Heart right ventricle (tissue), 16 donors: ENCODE results near the gene CALHM3. TPM values are rescaled to one million over a fixed set of nuclear protein-coding genes. Genes with fewer than 3 reads are reported as not detected.

Experiments
- ATAC-seq, 8 donors: fragments of 200-7000 bp; cut with Tn5 transposase; one replicate each; pipeline ENCODE4 v1.9.1; 2020; ENCODE audit warnings: mild to moderate bottlenecking in 8 of 8, moderate library complexity in 8 of 8, moderate number of reproducible peaks in 1 of 8
- DNase-seq, 2 donors: peaks; one replicate each; pipeline ENCODE4 v3.0.0-alpha.2; 2020
- H3K27ac ChIP-seq, 10 donors: fragments of 200-600 bp; sonication (generic) in 2 of 10; one replicate each; pipeline versions ENCODE4 v1.5.0 to v1.8.0; 2020 to 2022; ENCODE audit warnings: mild to moderate bottlenecking in 3 of 10
- H3K27me3 ChIP-seq, 7 donors: fragments of 200-600 bp; one replicate each; pipeline ENCODE4 v1.8.0; 2021 to 2022; ENCODE audit warnings: mild to moderate bottlenecking in 2 of 7
- H3K36me3 ChIP-seq, 9 donors: fragments of 200-600 bp; sonication (generic) in 1 of 9; one replicate each; pipeline versions ENCODE4 v1.5.0 to v1.8.0; 2020 to 2022; ENCODE audit warnings: mild to moderate bottlenecking in 2 of 9
- H3K4me1 ChIP-seq, 9 donors: fragments of 200-600 bp; sonication (generic) in 1 of 9; one replicate each; pipeline versions ENCODE4 v1.5.0 to v1.8.0; 2020 to 2022; ENCODE audit warnings: mild to moderate bottlenecking in 4 of 9
- H3K4me3 ChIP-seq, 10 donors: fragments of 200-600 bp; sonication (generic) in 2 of 10; one replicate each; pipeline versions ENCODE4 v1.5.0 to v1.8.0; 2020 to 2022; ENCODE audit warnings: mild to moderate bottlenecking in 7 of 10, moderate library complexity in 2 of 10
- H3K9me3 ChIP-seq, 11 donors: fragments of 200-600 bp in 10 of 11; sonication (generic) in 2 of 11; one replicate each; pipeline versions ENCODE4 v1.5.0 to v1.8.0; 2013 to 2022; ENCODE audit warnings: mild to moderate bottlenecking in 2 of 11, control low read depth in 1 of 11, moderate library complexity in 1 of 11
- CTCF ChIP-seq, 9 donors: fragments of 200-600 bp; sonication (generic) in 2 of 9; IDR thresholded peaks; one replicate each; pipeline versions ENCODE4 v1.5.0 to v1.8.0; 2021 to 2022; ENCODE audit warnings: antibody characterized with exemption in 9 of 9, mild to moderate bottlenecking in 5 of 9, moderate library complexity in 1 of 9
- WGBS, 2 donors: extraction: QIAGEN DNeasy Blood & Tissue Kit; methylation state at CpG; one replicate each; pipeline ENCODE4 v1.1.7; 2013; ENCODE audit warnings: inconsistent platforms in 1 of 2; 5-methylcytosine and 5-hydroxymethylcytosine counted together
- intact Hi-C, 10 donors: fragments of 100-400 bp; cut with DNase I; formaldehyde crosslinking; loops; one replicate each; pipeline versions ENCODE4 v1.11.1 to v1.14.2; 2022
- polyA plus RNA-seq, 2 donors: library from polyadenylated mRNA; stranded (reverse); fragments of 200-250 nt; gene quantifications; one replicate each; pipeline ENCODE4 v1.2.3, GENCODE V29; 2013
- total RNA-seq, 10 donors: library from RNA; stranded (reverse); fragmentation: NEBNext Ultra II Directional in 3 of 10; extraction: Animal tissue kit (Norgen Biotek cat#: 25700) in 3 of 10; gene quantifications; one replicate each; pipeline versions ENCODE4 v1.2.1 to v1.2.4, GENCODE V29; 2021 to 2023
- donor health status: Arrhythmogenic right ventricular cardiomyopathy.
- donor health status: ischemic (EF 13 %, LVEDD 7.1; RV severe dilation, severe dysfunction).
- donor health status: healthy with polysubstance abuse.
- donor health status: DM: no; HTN: yes; CAD: no.
- donor health status: DM: no; HTN: no; CAD: no.
- donor health status: ischemic (EF 25% LVEDD 6.9; RV normal size, moderate dysfunction).
- donor health status: ischemic (EF 25% LVEDD 5.7; RV mildly dilated, moderate dysfunction).
- donor health status: healthy.
- donor health status: DM: yes; HTN: yes; CAD: no.
- donor health status: Ischemic cardiomyopathy.
- donor health status: ischemic (EF 35%, LVEDD 5.7; RV mildly dilated, moderate dysfunction).
- donor health status: nonischemic (EF 11% LVEDD 7.7; RV severe dilation, severe dysfunction).
- donor health status: DM: yes; HTN: yes; CAD: no.
- donor health status: PGD.
- donor health status: ischemic (EF 29% LVEDD 5.4; RV normal size, mild dysfunction).
- donor health status: nonischemic (EF 23%, LVEDD 6.1; RV moderate dilation, normal function).

The CALHM3 gene
- total and polyA plus RNA-seq, 12 donors, result not detected

- Histone ChIP-seq H3K27ac (no peak overlapping the region), H3K36me3 (no peaks in the 10 kb centered on the region), H3K4me3 (no peak overlapping the region), H3K4me1 (peaks cover 0 to 24% (median 3%) of the 10 kb centered on the region in 9 donors), H3K27me3 (no peaks in the 10 kb centered on the region), H3K9me3 (no peaks in the 10 kb centered on the region)
- no peak for TF ChIP-seq CTCF (IDR thresholded peaks at IDR 0.05)
- peak in 1 of 8 donors; percentile 40 for ATAC-seq
- DNase-seq, result no peak
- intact Hi-C loops, result no loop called here
- WGBS, 2 donors, result 74 to 76% methylated on average over 11 of the region's 11 CpGs
Observed at GRCh38 chr10:103476046-103476768, 2.8 kb downstream of the CALHM3 start.

- no peaks in the 10 kb centered on the region for H3K9me3 ChIP-seq
- DNase-seq (no peak), ATAC-seq (no peak)
- TF ChIP-seq CTCF (IDR thresholded peaks at IDR 0.05), result no peak
- intact Hi-C loops, result no loop called here
- no peaks in the 10 kb centered on the region for H3K36me3 ChIP-seq
- H3K4me3 ChIP-seq, result no peak overlapping the region
- WGBS, 2 donors, result 86 to 87% methylated on average over 4 of the region's 4 CpGs
- no peak overlapping the region for H3K27ac ChIP-seq
- H3K4me1 ChIP-seq, result peaks cover 0 to 26% (median under 1%) of the 10 kb centered on the region in 9 donors
- H3K27me3 ChIP-seq, result no peaks in the 10 kb centered on the region
Observed at GRCh38 chr10:103475437-103475836, 3.6 kb downstream of the CALHM3 start.

- no peak for TF ChIP-seq CTCF (IDR thresholded peaks at IDR 0.05)
Observed at GRCh38 chr10:103474077-103474476, 5.0 kb downstream of the CALHM3 start.

GRCh38 chr10:103473261-103473671 lies 5.8 kb downstream of the CALHM3 start:
- Histone ChIP-seq H3K4me3 (no peak overlapping the region), H3K27me3 (no peaks in the 10 kb centered on the region), H3K4me1 (peaks cover 0 to 36% (median 0%) of the 10 kb centered on the region in 9 donors), H3K27ac (no peak overlapping the region), H3K9me3 (no peaks in the 10 kb centered on the region), H3K36me3 (no peaks in the 10 kb centered on the region)
- intact Hi-C loops, result no loop called here
- ATAC-seq (no peak), DNase-seq (no peak)
- 61 to 69% methylated on average over 32 of the region's 32 CpGs for WGBS, 2 donors
- no peak for TF ChIP-seq CTCF (IDR thresholded peaks at IDR 0.05)

More at GRCh38 chr10:103474077-103474476, 5.0 kb downstream of the CALHM3 start:
- no peak overlapping the region for H3K27ac ChIP-seq
- no peak for ATAC-seq
- no peak overlapping the region for H3K4me3 ChIP-seq
- H3K36me3 ChIP-seq, result no peaks in the 10 kb centered on the region
- 89 to 94% methylated on average over 3 of the region's 3 CpGs for WGBS, 2 donors
- no peak for DNase-seq
- H3K4me1 ChIP-seq, result peaks cover 0 to 35% (median 0%) of the 10 kb centered on the region in 9 donors
- H3K9me3 ChIP-seq, result no peaks in the 10 kb centered on the region
- H3K27me3 ChIP-seq, result no peaks in the 10 kb centered on the region
- intact Hi-C loops, result no loop called here
